CD4-positive, CD25-positive, alpha-beta regulatory T cell (primary cell): Measurements from ENCODE around the gene KLKB1. TPM values are rescaled to one million over a fixed set of nuclear protein-coding genes. Genes with fewer than 3 reads are reported as not detected.
A peak's percentile ranks its signal among the peaks of the same experiment; 100 is the strongest.
"Not testable (repeated sequence)": the region's sequence is repeated elsewhere in the genome, so short reads cannot be mapped to it uniquely, and the experiment has no call there.

Experiments used
- ATAC-seq, 2 donors: fragments of 150-1000 bp; cut with Tn5 transposase; one replicate each; pipeline ENCODE4 v1.10.0; 2021; ENCODE audit warnings: low read depth in 2 of 2, moderate number of reproducible peaks in 2 of 2, moderate library complexity in 1 of 2
- DNase-seq, 3 donors: peaks; one replicate each; pipeline versions ENCODE4 v3.0.0 to v3.0.0-alpha.2; 2012 to 2022; ENCODE audit warnings: mixed read lengths in 1 of 3
- H3K27ac ChIP-seq: one replicate; pipeline ENCODE4 v1.7.0; 2013; ENCODE audit warnings: mild to moderate bottlenecking, low read length; ENCODE audit not compliant: insufficient read depth, poor library complexity, severe bottlenecking
- H3K27me3 ChIP-seq: one replicate; pipeline ENCODE4 v1.7.0; 2013; ENCODE audit warnings: low read length; ENCODE audit not compliant: control insufficient read depth, insufficient read depth
- H3K36me3 ChIP-seq: one replicate; pipeline ENCODE4 v1.7.0; 2013; ENCODE audit warnings: mild to moderate bottlenecking, low read length, moderate library complexity; ENCODE audit not compliant: control insufficient read depth, insufficient read depth
- H3K4me1 ChIP-seq: 2 replicates; pipeline ENCODE4 v1.7.0; 2013; ENCODE audit warnings: mild to moderate bottlenecking, low read length; ENCODE audit not compliant: insufficient read depth, control insufficient read depth, poor library complexity, severe bottlenecking
- H3K4me3 ChIP-seq: one replicate; pipeline ENCODE4 v1.7.0; 2013; ENCODE audit warnings: low read depth, mild to moderate bottlenecking, low read length, moderate library complexity
- H3K9me3 ChIP-seq, 2 experiments: 1 replicate in 1 of 2; 2 replicates in 1 of 2; pipeline ENCODE4 v1.7.0; 2013; ENCODE audit warnings: low read length in 2 of 2, mild to moderate bottlenecking in 1 of 2, moderate library complexity in 1 of 2; ENCODE audit not compliant: control insufficient read depth in 2 of 2
- H3K27ac Mint-ChIP-seq, 3 donors: one replicate each; pipeline ENCODE4 v1.8.0; 2020 to 2022; ENCODE audit warnings: mild to moderate bottlenecking in 3 of 3, mixed read lengths in 3 of 3, moderate library complexity in 2 of 3
- H3K27me3 Mint-ChIP-seq: one replicate; pipeline ENCODE4 v1.8.0; 2022; ENCODE audit warnings: mild to moderate bottlenecking, mixed read lengths
- H3K36me3 Mint-ChIP-seq: one replicate; pipeline ENCODE4 v1.8.0; 2020; ENCODE audit warnings: mixed read lengths
- H3K4me1 Mint-ChIP-seq, 4 donors: one replicate each; pipeline ENCODE4 v1.8.0; 2020 to 2022; ENCODE audit warnings: mixed read lengths in 4 of 4, mild to moderate bottlenecking in 1 of 4
- H3K4me3 Mint-ChIP-seq, 4 donors: one replicate each; pipeline ENCODE4 v1.8.0; 2020 to 2022; ENCODE audit warnings: mild to moderate bottlenecking in 4 of 4, mixed read lengths in 4 of 4, moderate library complexity in 3 of 4
- H3K9me3 Mint-ChIP-seq, 7 donors: one replicate each; pipeline ENCODE4 v1.8.0; 2020 to 2022; ENCODE audit warnings: mixed read lengths in 7 of 7, mild to moderate bottlenecking in 3 of 7, moderate library complexity in 2 of 7
- polyA plus RNA-seq, 4 donors: library from polyadenylated mRNA; unstranded; fragments of 300-500 nt; fragmentation: Illumina TruSeq; gene quantifications; one replicate each; pipeline ENCODE4 v1.2.3, GENCODE V29; 2021
- total RNA-seq: library from RNA; stranded (reverse); gene quantifications from one replicate; pipeline ENCODE4 v1.2.3, GENCODE V29; 2022

The KLKB1 gene
- total and polyA plus RNA-seq, 5 donors from 2014 or later, result 0.14 to 1.2 TPM; not detected in 3

DNA sequence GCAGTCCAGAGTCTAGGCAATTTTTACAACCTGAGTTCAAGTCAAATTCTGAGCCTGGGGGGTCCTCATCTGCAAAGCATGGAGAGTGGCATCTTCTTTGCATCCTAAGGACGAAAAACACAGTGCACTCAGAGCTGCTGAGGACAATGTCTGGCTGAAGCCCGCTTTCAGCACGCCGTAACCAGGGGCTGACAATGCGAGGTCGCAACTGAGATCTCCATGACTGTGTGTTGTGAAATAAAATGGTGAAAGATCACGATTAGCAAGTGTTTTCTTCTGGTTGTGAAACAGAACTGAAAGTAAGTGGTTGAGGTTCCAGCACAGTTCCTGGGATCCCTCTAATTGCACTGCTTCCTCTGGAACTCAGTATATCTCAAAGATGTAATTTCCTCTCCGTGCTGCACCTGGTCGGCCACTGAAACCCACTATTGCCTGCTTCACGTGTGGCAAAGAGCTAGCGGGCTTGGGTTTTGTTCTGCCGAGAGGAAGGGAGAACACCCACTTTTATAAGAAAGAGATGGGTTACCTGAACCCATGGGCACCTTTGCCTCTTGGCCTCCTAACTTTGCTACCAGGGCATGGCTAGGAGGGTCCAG is 31.0 kb downstream of the KLKB1 start:
- no peaks in the 10 kb centered on the region for H3K27me3 ChIP-seq
- DNase-seq (no peak), ATAC-seq (no peak)
- H3K9me3 ChIP-seq, result no peaks in the 10 kb centered on the region
- H3K27ac ChIP-seq, result no peak overlapping the region
- no peak overlapping the region for H3K4me3 ChIP-seq
- Mint-ChIP-seq H3K9me3 (peaks cover 0 to 1% (median 0%) of the 10 kb centered on the region in 7 donors), H3K27me3 (peaks cover 4% of the 10 kb centered on the region), H3K4me3 (no peak overlapping the region), H3K27ac (no peak overlapping the region), H3K4me1 (no peaks in the 10 kb centered on the region), H3K36me3 (peaks cover 18% of the 10 kb centered on the region)
- H3K4me1 ChIP-seq, result no peaks in the 10 kb centered on the region
- H3K36me3 ChIP-seq, result no peaks in the 10 kb centered on the region

- no peak for ATAC-seq
- H3K4me1 ChIP-seq, result no peaks in the 10 kb centered on the region
- Mint-ChIP-seq H3K9me3 (peaks cover 0 to 1% (median 0%) of the 10 kb centered on the region in 7 donors), H3K4me3 (peak overlapping the region in 1 of 4 donors; percentile 15), H3K27me3 (peaks cover 8% of the 10 kb centered on the region), H3K4me1 (no peaks in the 10 kb centered on the region), H3K27ac (no peak overlapping the region), H3K36me3 (peaks cover 12% of the 10 kb centered on the region)
- no peak overlapping the region for H3K27ac ChIP-seq
- H3K27me3 ChIP-seq, result no peaks in the 10 kb centered on the region
- no peak for DNase-seq
- no peaks in the 10 kb centered on the region for H3K9me3 ChIP-seq
- no peaks in the 10 kb centered on the region for H3K36me3 ChIP-seq
- no peak overlapping the region for H3K4me3 ChIP-seq
Measured at GRCh38 chr4:186260117-186260503, 32.8 kb downstream of the KLKB1 start.

- H3K27ac Mint-ChIP-seq, result no peak overlapping the region
- H3K4me1 Mint-ChIP-seq, result no peaks in the 10 kb centered on the region
- no peaks in the 10 kb centered on the region for H3K36me3 ChIP-seq
- no peaks in the 10 kb centered on the region for H3K9me3 ChIP-seq
- no peak overlapping the region for H3K27ac ChIP-seq
- H3K27me3 Mint-ChIP-seq, result peaks cover 9% of the 10 kb centered on the region
- peaks cover 12% of the 10 kb centered on the region for H3K36me3 Mint-ChIP-seq
- no peaks in the 10 kb centered on the region for H3K27me3 ChIP-seq
- H3K9me3 Mint-ChIP-seq, result peaks cover 0 to 1% (median 0%) of the 10 kb centered on the region in 7 donors
- ATAC-seq (no peak), DNase-seq (no peak)
- H3K4me3 Mint-ChIP-seq, result no peak overlapping the region
- H3K4me1 ChIP-seq, result no peaks in the 10 kb centered on the region
- no peak overlapping the region for H3K4me3 ChIP-seq
Measured at GRCh38 chr4:186260504-186261448, 33.5 kb downstream of the KLKB1 start.

GRCh38 chr4:186264660-186265059 is 37.4 kb downstream of the KLKB1 start:
- Mint-ChIP-seq H3K9me3 (peaks cover 0 to 1% (median 0%) of the 10 kb centered on the region in 7 donors), H3K27me3 (peaks cover 27% of the 10 kb centered on the region), H3K36me3 (no peaks in the 10 kb centered on the region), H3K4me1 (no peaks in the 10 kb centered on the region), H3K27ac (no peak overlapping the region), H3K4me3 (no peak overlapping the region)
- Histone ChIP-seq H3K9me3 (no peaks in the 10 kb centered on the region), H3K27ac (no peak overlapping the region), H3K27me3 (peaks cover 8% of the 10 kb centered on the region), H3K36me3 (no peaks in the 10 kb centered on the region), H3K4me1 (no peaks in the 10 kb centered on the region), H3K4me3 (no peak overlapping the region)
- no peak for DNase-seq
- no peak for ATAC-seq

DNA sequence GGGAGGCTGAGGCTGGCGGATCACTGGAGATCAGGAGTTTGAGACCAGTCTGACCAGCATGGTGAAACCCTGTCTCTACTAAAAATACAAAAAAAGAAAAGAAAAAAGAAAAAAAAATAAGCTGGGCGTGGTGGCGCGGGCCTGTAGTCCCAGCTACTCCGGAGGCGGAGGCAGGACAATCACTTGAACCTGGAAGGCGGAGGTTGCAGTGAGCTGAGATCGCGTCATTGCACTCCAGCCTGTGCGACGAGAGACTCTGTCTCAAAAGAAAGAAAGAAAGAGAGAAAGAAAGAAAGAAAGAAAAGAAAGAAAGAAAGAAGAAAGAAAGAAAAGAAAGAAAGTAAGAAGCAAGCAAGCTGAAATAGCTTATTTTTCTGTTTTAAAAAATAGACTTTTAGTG is 37.9 kb downstream of the KLKB1 start:
- H3K4me3 ChIP-seq, H3K4me1 Mint-ChIP-seq, H3K27ac ChIP-seq, H3K9me3 ChIP-seq, ATAC-seq, H3K27me3 ChIP-seq, DNase-seq, H3K4me1 ChIP-seq, H3K36me3 ChIP-seq, H3K36me3 Mint-ChIP-seq, H3K4me3 Mint-ChIP-seq, H3K27ac Mint-ChIP-seq, H3K9me3 Mint-ChIP-seq: not testable (repeated sequence)
- peaks cover 27% of the 10 kb centered on the region for H3K27me3 Mint-ChIP-seq

DNA sequence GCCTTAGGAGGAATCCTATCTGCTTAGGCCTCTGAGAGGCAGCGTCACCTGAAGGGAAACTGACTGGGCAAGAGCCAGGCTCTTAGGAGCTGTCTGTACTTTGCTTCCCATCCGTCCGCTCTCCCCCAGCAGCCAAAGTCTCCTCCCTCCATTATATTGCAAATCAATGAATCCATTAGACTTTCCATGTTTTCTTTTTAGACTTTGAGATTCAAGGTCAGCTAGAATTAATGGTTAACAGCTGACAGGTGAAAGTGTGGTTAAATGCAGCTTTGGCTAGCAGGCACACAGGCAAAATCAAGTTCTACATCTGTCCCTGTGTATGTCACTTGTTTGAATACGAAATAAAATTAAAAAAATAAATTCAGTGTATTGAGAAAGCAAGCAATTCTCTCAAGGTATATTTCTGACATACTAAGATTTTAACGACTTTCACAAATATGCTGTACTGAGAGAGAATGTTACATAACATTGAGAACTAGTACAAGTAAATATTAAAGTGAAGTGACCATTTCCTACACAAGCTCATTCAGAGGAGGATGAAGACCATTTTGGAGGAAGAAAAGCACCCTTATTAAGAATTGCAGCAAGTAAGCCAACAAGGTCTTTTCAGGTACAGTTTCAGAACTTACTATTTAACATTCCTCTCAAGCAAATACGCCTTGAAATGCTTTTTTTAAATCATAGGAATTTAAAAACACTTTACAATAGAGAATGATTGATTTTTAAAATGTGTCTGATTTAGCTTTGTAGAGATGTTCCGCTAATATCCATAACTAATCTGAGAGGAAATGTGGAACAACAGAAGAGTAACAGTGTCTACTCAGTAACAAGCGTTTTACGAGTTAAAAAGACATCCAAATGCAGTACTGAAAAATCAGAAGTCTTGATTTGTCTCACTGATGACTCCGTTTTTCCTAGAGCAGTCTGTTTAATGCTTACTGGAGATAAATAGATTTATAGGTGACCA is 38.7 kb downstream of the KLKB1 start, which contains the start of gene F11:
Gene F11 (plus strand): TSS at position 507 of the 970 bp plus-strand sequence. CDS start 948 bp downstream, outside the sequence.
- Histone ChIP-seq H3K9me3 (no peaks in the 10 kb centered on the region), H3K4me3 (no peak within 1 kb of the TSS), H3K36me3 (no peaks in the 10 kb centered on the region), H3K27me3 (peaks cover 8% of the 10 kb centered on the region), H3K4me1 (no peaks in the 10 kb centered on the region), H3K27ac (no peak within 1 kb of the TSS)
- H3K27ac Mint-ChIP-seq, result no peak within 1 kb of the TSS
- DNase-seq, result no peak
- H3K4me3 Mint-ChIP-seq, result no peak within 1 kb of the TSS
- ATAC-seq, result no peak
- peaks cover 27% of the 10 kb centered on the region for H3K27me3 Mint-ChIP-seq
- H3K9me3 Mint-ChIP-seq, result peaks cover 0 to 1% (median 0%) of the 10 kb centered on the region in 7 donors
- no peaks in the 10 kb centered on the region for H3K4me1 Mint-ChIP-seq
- no peaks in the 10 kb centered on the region for H3K36me3 Mint-ChIP-seq

GRCh38 chr4:186266729-186267456 is 39.6 kb downstream of the KLKB1 start:
- H3K4me3 Mint-ChIP-seq, result no peak overlapping the region
- Histone ChIP-seq H3K4me3 (no peak overlapping the region), H3K27me3 (peaks cover 11% of the 10 kb centered on the region), H3K36me3 (no peaks in the 10 kb centered on the region), H3K9me3 (no peaks in the 10 kb centered on the region), H3K27ac (no peak overlapping the region), H3K4me1 (no peaks in the 10 kb centered on the region)
- peaks cover 27% of the 10 kb centered on the region for H3K27me3 Mint-ChIP-seq
- H3K4me1 Mint-ChIP-seq, result no peaks in the 10 kb centered on the region
- peaks cover 0 to 1% (median 0%) of the 10 kb centered on the region in 7 donors for H3K9me3 Mint-ChIP-seq
- DNase-seq (no peak), ATAC-seq (no peak)
- no peak overlapping the region for H3K27ac Mint-ChIP-seq
- H3K36me3 Mint-ChIP-seq, result no peaks in the 10 kb centered on the region
